ENCODE data around the gene ELP2.
"Not testable (repeated sequence)": the region's sequence is repeated elsewhere in the genome, so short reads cannot be mapped to it uniquely, and the experiment has no call there.

Gene ELP2

DNA sequence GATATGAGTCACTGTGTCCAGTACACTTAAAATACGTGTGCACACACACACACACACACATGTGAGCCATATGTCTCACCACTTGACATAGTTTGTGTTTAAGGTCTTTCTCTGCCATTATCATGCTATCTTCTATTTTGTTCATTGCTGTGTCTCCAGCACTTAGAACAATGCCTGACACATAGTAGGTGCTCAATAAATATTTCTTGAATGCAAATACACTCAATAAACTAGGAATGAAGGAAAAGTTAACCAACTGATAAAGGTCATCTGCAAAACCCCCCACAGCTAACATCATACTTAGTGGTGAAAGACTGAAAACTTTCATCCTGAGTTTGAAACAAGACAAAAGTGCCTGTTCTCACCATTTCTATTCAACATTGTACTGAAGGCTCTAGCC, 62.0 kb downstream of the ELP2 start:
- no peak for DNase-seq

DNA sequence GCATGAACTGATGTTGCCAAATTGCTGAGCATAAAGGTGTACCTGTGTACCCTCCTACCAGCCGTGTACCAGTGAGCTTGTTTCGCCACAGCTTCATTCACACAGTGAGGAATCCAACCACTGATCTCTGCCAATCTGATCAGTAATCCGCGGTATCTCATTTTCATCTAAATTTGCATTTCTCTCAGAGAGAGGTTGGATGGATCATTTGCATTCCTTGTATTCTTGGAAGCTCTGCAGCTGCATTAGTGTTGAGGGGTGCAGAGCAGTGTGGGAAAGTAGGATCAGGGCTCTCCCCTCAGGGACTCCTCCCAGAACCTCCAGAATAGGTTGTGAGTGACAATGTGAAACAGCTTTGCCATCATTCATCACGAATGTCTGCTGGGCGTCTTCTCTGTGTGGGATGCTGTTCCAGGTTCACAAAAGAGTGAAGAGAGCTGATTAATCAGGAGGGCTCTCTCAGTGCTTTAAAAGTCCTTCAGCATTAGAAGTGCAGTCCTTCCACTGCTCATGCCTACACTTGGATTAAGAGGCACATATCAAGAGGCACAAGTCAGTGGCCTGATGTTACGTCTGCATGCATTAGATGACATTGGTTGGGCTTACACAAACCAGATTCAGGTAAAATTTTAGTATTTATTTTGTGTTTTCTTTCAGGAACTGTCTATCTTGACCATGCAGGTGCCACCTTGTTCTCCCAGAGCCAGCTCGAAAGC, 65.1 kb downstream of the ELP2 start:
- DNase-seq, result no peak

GRCh38 chr18:36195427-36196122, 65.9 kb downstream of the ELP2 start:
- no peak for DNase-seq

DNA sequence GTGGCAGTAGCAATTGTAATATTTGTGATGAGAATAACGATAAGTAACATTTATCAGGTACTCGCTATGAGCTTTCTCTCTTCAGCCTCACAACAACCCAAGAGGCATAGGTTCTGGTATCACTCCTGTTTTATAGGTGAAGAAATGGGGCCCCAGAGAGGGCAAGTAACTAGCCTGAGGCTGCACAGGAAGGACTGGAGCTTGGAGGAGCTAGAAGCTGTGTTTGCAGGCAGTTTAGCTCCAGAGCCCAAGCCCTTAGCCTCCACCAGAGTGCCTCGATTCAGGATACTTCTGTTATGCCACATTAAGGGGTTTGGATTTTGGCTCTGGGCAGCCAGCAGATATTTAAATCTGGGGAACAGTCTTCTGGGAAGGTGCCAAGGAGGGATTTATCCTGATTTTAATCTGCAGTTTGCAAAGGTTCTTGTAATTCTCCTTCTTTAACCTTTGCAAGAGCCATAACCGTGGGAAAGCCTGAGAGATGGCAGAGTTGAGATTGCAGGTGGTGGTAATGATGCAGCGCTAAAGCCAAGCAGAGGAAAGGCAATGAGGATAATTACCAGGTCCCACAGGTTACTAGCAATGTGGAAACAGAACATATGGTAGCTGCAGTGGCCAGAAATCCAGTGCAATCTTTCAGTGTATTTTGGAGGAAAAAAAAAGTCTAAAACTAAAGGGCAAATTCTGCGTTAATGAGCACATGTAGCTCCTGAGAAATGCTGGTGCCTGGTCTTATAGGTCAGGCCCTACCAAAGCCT, 66.7 kb downstream of the ELP2 start:
- DNase-seq, result no peak

GRCh38 chr18:36197511-36198166, 67.9 kb downstream of the ELP2 start:
- DNase-seq, result no peak

DNA sequence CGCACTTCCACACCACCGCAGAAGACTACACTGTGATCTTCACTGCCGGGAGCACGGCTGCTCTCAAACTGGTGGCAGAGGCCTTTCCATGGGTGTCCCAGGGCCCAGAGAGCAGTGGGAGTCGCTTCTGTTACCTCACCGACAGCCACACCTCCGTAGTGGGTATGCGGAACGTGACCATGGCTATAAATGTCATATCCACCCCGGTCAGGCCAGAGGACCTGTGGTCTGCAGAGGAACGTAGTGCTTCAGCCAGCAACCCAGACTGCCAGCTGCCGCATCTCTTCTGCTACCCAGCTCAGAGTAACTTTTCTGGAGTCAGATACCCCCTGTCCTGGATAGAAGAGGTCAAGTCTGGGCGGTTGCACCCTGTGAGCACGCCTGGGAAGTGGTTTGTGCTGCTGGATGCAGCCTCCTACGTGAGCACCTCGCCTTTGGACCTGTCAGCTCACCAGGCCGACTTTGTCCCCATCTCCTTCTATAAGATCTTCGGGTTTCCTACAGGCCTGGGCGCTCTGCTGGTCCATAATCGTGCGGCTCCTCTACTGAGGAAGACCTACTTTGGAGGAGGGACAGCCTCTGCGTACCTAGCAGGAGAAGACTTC, 70.1 kb downstream of the ELP2 start:
- no peak for DNase-seq

DNA sequence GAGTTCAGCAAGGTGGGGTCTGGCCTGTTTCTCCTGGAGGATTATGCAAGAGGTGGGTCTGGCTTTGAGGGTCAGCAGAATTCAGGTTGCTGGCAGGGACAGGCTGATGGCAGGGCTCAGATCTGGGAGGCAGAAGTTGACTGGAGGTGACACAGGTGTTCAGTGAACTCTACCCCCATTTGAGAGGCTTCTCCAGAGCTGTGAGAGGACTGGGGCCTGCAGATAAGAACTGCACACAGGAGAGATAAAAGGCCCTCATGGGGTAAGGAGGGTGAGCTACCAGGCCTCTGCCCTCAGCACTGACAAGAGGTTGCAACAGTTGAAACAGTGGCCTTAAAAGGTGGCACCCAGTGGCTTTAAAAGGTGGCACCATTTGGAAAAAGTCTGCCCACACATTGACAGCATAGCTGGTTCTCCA, 70.7 kb downstream of the ELP2 start:
- DNase-seq, result no peak

- no peak for DNase-seq
Observed at GRCh38 chr18:36201765-36202164, 72.1 kb downstream of the ELP2 start.

GRCh38 chr18:36203360-36203895, 73.7 kb downstream of the ELP2 start:
- no peak for DNase-seq

DNA sequence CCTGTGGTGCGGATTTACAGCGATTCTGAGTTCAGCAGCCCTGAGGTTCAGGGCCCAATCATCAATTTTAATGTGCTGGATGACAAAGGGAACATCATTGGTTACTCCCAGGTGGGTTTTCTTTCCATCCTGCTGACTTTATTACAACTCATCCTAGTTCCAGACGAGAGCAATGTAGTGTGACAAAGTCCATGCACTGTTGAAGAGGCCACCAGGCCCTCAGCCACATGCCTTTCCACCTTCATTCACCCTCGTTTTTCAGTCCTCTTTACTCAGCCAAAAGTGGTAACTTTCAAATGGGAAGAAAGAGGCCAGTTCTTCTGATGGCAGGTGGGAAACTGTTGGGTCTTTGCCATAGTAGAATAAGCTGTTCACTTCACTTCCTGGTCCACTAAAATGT, 75.5 kb downstream of the ELP2 start:
- DNase-seq, result no peak

DNA sequence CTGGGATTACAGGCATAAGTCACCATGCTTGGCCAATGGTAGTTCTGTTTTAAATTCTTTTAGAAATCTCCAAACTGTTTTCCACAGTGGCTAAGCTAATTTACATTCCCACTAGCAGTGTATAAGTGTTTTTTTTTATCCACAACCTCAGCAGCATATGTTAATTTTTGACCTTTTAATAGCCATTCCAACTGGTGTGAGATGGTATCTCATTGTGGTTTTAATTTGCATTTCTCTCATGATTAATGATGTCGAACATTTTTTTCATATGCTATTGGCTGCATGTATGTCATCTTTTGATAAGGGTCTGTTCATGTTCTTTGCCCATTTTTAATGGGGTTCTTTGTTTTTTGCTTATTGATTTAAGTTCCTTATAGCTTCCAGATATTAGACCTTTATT, 77.6 kb downstream of the ELP2 start:
- no peak for DNase-seq

- DNase-seq, result not testable (repeated sequence)
Observed at GRCh38 chr18:36207969-36208368, 78.3 kb downstream of the ELP2 start.

DNA sequence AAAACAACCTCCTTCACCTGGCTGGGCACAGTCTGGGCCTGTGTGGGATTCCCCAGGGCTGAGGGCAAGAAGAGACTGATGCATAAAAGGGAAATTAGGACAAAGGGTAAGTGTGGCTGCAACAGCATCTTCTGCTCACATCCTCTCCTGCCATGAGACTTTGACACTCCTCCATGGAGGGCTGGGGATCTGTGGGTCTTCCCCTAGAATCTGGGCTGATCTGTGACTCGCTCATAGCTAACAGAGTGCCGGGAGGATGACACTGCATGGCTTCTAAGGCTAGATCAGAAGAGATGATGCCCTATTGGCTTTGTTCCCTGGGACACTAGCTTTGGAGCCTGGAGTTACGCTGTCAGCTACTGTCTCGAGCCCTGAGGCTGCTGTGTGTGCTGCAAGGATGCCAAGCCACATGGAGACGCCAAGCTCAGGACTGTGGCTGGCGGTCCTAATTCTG, 81.9 kb downstream of the ELP2 start:
- DNase-seq, result no peak

DNA sequence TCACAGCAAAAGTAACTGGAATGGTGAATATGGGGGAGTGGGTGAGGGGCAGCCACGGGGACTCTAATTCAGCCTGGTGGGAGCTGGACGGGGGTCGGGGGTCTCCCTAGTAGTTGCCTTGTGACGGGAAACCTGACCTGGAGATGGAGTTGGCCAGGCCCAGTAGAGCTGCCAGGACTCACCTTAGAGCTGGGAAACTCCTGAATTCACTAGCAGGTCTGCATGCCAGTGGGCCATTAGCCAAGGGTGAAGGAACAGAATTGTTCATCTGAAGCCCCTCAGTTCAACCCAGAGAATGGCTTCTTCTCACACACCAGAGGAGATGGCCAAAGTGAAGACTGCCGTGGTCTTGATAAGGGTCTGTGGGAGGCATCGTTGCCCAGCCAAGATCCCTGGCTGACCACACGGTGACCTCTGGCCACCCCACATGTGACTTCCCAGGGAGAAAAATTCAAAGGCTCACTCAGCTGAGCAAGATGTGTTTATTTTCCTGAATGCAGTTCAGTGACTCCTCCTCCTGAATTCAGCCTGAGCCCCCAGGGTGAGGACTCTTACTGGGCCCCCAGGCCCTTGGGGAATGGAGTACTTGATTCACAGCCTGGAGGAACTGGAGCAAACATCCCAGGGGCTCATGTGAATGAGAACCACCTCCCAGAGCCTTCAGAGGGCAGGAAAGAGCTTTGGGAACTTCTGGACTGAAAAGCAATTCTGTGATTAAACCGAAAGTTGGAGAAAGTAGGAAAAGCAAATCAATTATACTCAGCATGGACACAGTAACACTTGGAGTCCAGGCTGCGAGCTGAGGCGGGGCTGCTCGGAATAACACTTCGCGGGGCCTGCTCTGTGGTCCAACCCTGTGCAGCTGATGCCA, 82.8 kb downstream of the ELP2 start:
- no peak for DNase-seq

- DNase-seq, result no peak
Observed at GRCh38 chr18:36214811-36215210, 85.1 kb downstream of the ELP2 start.

DNA sequence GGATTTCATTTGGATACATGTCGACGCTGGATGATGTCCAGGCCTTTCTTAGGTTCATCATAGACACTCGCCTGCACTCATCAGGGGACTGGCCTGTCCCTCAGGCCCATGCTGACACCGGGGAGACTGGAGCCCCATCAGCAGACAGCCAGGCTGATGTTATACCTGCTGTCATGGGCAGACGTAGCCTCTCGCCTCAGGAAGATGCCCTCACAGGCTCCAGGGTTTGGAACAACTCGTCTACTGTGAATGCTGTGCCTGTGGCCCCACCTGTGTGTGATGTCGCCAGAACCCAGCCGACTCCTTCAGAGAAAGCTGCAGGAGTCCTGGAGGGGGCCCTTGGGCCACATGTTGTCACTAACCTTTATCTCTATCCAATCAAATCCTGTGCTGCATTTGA, 85.9 kb downstream of the ELP2 start:
- DNase-seq, result no peak

- no peak for DNase-seq
Observed at GRCh38 chr18:36217348-36217747, 87.6 kb downstream of the ELP2 start.

- no peak for DNase-seq
Observed at GRCh38 chr18:36229188-36229587, 99.5 kb downstream of the ELP2 start.
